Mucosa of rectum (tissue), 2 donors: ENCODE measurements around the gene GSE1.
A peak's percentile ranks its signal among the peaks of the same experiment; 100 is the strongest.

Source experiments
- H3K27ac ChIP-seq, 2 donors: one replicate each; pipeline ENCODE4 v1.7.0; 2013; ENCODE audit warnings: inconsistent platforms in 2 of 2, low read depth in 2 of 2, low read length in 2 of 2
- H3K27me3 ChIP-seq, 2 donors: one replicate each; pipeline ENCODE4 v1.7.0; 2013; ENCODE audit warnings: low read length in 2 of 2; ENCODE audit not compliant: control insufficient read depth in 2 of 2, insufficient read depth in 2 of 2
- H3K36me3 ChIP-seq, 2 donors: one replicate each; pipeline ENCODE4 v1.7.0; 2013; ENCODE audit warnings: low read length in 2 of 2; ENCODE audit not compliant: control insufficient read depth in 2 of 2, insufficient read depth in 2 of 2
- H3K4me1 ChIP-seq, 2 donors: one replicate each; pipeline ENCODE4 v1.7.0; 2013; ENCODE audit warnings: low read length in 2 of 2, mild to moderate bottlenecking in 1 of 2; ENCODE audit not compliant: control insufficient read depth in 2 of 2, insufficient read depth in 2 of 2
- H3K4me3 ChIP-seq, 2 donors: one replicate each; pipeline ENCODE4 v1.7.0; 2013; ENCODE audit warnings: low read length in 2 of 2
- H3K9ac ChIP-seq, 2 donors: one replicate each; pipeline ENCODE4 v1.7.0; 2013; ENCODE audit warnings: low read length in 2 of 2, low read depth in 1 of 2, mild to moderate bottlenecking in 1 of 2
- H3K9me3 ChIP-seq, 2 donors: one replicate each; pipeline ENCODE4 v1.7.0; 2013; ENCODE audit warnings: low read length in 2 of 2; ENCODE audit not compliant: control insufficient read depth in 2 of 2
- donor health status: healthy.
- donor health status: Normal muscosa, but diverticular disease.

The GSE1 gene

DNA sequence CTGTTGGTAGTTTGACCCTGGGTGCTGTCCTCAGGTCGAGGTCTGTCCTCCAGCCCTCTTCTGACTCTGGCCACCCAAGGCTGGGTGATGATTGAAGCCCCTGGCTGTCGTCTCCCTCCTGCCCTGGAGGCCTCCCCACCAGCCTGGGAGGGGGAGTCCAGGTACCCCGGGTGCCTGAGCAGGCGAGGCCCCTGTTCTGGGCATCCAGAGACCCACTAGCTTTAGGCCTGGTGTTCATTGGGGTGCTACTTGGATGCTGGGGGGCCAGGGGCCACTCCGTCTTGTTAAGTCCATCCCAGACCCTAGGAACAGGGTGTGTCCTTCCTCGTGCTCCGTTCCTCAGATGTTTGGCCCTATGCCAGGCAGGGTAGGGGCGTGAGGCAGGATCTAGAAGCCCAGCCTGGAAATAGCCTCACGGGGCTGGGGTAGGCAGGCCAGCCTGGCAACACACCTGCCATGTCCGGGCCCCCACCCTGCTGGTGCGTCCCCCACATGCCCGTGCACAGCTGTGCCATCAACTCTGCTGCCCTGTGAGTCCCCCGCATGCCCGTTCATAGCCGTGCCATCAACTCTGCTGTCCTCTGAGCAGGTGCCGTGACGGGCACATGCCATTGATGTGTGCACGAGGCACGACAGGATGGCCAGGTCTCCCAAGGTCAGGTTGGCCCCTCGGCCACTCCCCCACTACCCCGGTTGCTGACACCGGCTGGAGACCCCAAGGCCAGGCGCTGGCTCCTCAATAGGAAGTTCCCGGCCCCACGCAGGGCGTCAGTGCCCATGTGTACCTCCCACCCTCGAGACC lies 38.7 kb downstream of the GSE1 start:
- Histone ChIP-seq H3K36me3 (peaks cover 37 to 39% of the 10 kb centered on the region in 2 donors), H3K4me3 (no peak overlapping the region), H3K4me1 (peaks cover 3 to 5% of the 10 kb centered on the region in 2 donors), H3K9me3 (no peaks in the 10 kb centered on the region), H3K27me3 (no peaks in the 10 kb centered on the region), H3K9ac (peak overlapping the region in 1 of 2 donors; percentile 16), H3K27ac (peak overlapping the region in 1 of 2 donors; percentile 56)

DNA sequence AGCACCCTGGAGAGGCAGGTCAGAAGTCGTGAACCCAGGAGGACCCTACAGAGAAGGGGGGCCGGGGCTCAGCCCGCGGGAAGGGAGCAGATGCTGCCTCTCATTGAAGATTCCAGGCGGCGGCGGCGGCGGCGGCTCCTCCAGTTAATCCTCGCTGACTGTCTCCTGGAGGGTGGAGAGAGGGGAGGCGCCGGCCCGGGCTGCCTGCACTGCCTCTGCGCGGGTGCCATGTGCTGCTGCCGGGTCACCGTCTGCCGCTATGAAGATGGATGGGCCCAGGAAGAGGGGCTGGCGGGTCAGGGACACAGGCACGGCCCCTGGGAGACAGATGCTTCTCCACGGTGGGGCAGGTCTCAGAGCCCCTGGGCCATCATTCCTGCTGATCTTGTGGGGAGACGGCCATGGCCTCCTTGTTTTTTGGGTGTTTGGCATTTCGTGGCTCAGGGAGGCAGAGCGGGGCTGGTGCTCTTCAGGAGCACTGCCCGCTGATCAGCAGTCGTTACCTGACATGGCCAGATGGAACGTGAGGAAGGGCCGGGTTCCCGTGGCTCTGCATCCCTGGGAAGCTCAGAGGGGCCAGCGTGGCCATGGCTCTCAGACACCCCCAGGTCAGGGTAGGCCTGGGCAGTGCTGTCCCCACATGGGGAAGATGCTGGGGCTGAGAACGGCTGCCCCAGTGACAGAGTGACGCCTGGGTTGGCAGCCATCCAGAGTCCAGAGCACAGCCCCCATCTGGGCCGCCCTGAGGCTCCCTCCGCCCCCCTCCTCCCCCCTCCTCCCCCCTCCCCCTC lies 39.5 kb downstream of the GSE1 start:
- Histone ChIP-seq H3K36me3 (peaks cover 45% of the 10 kb centered on the region in 2 donors), H3K9me3 (no peaks in the 10 kb centered on the region), H3K4me1 (peaks cover 3 to 5% of the 10 kb centered on the region in 2 donors), H3K4me3 (no peak overlapping the region), H3K9ac (no peak overlapping the region), H3K27me3 (no peaks in the 10 kb centered on the region), H3K27ac (peak overlapping the region; percentile 56 to 63)

DNA sequence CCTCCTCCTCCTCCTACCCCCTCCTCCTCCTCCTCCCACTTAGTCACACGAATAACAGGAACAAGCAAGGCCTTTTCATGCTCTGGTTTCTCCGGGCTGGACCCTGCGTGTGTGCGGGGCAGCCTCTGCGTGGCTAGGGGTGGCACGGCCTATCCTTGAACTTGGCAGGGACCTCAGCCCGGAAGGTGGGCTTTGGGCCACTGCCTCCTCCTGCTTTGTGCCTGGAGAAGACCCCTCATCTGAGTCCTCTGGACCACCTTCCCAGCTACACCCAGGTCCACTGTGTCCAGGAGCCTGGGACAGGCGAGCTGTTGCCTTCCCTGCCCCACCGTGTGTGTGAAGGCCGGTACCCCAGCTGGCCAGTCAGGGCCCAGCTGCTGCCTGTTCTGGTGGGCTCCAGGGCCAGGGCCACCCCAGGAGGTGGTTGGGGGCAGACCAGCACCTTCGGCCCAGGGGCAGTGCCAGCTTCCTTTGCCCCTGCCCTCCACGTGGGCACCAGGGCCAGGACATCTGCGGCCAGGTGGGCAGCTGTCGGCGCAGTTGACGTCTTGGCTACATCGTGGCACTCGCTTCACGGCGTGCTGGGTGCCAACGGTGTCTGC lies 40.3 kb downstream of the GSE1 start:
- Histone ChIP-seq H3K27me3 (no peaks in the 10 kb centered on the region), H3K36me3 (peaks cover 52 to 53% of the 10 kb centered on the region in 2 donors), H3K27ac (peak overlapping the region in 1 of 2 donors; percentile 24), H3K9me3 (no peaks in the 10 kb centered on the region), H3K9ac (no peak overlapping the region), H3K4me1 (peaks cover 3 to 5% of the 10 kb centered on the region in 2 donors), H3K4me3 (no peak overlapping the region)

DNA sequence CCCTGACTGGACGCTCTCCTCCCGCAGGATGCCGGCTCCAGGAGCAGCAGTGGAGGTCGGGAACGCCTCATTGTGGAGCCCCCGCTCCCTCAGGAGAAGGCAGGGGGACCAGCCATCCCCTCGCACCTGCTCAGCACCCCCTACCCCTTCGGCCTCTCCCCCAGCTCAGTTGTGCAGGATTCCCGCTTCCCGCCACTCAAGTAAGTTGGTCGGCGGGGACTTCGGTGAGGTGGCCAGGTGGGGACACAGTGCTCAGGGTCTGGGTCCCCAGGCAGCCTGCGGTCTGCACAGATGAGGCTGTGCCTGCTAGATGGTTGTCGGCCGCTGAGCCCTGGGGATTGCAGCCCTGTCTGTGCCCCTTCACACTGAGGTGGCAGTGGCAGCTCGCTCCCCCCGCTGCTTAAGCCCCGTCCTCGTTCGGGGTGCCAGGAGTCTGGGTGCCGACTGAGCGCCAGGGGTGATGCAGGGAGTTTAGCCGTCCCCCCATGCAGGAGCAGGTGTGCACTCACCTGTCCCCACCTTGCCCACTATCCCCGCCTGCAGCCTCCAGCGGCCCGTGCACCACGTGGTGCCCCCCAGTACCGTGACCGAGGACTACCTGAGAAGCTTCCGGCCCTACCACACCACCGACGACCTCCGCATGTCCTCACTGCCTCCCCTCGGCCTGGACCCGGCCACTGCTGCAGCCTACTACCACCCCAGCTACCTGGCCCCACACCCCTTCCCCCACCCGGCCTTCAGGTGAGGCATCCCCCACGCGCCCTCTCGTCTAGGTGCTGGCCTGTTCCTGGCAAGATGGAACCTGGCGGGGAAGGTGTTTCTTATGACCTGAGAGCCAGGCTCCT lies 41.4 kb downstream of the GSE1 start:
- H3K36me3 ChIP-seq, result peaks cover 58 to 59% of the 10 kb centered on the region in 2 donors

DNA sequence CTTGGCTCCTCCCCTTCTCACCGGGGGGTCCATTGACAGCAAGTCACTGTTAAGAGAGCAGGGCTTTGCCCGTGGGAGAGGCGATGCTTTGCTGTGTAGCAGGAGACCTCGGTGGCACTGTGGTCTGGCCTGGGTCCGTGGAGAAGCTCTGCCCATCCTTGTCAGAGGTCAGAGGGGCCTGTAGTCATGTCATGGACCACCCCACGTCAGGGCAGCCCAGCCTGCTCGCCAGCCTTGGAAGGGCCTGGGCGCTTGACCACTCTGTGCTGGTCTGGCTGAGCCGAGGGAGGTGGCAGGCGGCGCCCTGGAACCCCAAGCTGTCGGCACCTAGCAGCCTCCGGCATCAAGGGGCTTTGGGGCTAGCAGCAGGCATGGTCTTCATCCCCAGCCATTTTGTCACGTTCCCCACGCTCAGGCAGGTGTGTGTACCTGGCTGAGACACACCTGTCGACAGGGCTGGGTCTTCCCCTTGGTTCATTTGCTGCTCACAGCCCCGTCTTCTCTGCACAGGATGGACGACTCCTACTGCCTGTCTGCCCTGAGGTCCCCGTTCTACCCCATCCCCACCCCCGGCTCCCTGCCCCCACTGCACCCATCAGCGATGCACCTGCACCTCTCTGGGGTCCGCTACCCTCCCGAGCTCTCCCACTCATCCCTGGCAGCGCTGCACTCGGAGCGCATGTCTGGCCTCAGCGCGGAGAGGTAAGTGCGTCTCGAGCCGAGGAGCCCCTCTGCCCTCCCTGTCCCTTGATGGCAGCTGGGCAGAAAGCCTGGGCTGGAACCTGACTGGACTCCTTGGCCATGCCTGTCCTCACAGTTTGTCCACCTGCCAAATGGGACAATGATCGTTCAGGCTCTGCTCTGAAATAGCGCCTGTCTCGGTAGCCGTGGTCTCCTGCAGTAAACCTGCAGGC lies 42.4 kb downstream of the GSE1 start:
- Histone ChIP-seq H3K36me3 (peaks cover 54 to 58% of the 10 kb centered on the region in 2 donors), H3K9ac (no peak overlapping the region), H3K9me3 (no peaks in the 10 kb centered on the region)

More for the DNA sequence above, 41.4 kb downstream of the GSE1 start:
- no peak overlapping the region for H3K9ac ChIP-seq
- peaks cover 3 to 5% of the 10 kb centered on the region in 2 donors for H3K4me1 ChIP-seq
- H3K27me3 ChIP-seq, result no peaks in the 10 kb centered on the region
- no peak overlapping the region for H3K27ac ChIP-seq
- H3K9me3 ChIP-seq, result no peaks in the 10 kb centered on the region
- H3K4me3 ChIP-seq, result no peak overlapping the region

DNA sequence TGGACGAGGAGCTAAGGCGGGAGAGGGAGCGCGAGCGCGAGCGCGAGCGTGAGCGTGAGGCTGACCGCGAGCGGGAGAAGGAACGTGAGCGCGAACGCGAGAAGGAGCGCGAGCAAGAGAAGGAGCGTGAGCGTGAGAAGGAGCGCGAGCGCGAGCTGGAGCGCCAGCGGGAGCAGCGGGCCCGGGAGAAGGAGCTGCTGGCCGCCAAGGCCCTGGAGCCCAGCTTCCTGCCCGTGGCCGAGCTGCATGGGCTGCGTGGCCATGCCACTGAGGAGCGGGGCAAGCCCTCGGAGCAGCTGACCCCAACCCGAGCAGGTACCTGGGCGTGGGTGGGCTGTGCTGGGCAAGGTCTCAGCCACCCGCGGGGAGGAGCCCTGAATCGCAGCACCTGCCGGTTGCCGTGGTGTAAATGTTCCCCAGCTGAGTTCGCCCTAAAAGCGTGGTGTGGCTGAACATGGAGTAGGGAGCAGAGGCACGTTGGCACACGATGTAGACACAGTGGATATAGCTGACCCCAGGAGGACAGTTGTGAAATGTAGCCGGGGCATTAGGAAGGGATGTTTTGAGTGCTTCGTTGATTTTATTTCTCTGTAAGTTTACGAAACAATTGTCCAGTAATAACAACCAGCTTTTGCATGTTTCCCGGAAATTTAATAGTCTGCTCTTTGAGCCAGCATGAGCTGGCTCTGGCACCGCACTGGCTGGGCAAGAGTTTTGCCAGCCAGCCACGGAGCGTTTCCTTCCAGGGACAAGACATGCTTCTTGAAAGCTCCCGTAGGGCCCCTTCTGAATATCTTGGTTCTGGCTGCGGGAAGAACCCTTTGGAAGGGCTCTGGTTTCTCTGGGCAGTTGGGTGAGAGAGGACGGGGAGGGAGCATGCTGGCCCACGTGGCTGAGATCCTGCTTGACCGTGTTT lies 43.5 kb downstream of the GSE1 start:
- Histone ChIP-seq H3K9ac (no peak overlapping the region), H3K27me3 (no peaks in the 10 kb centered on the region), H3K9me3 (no peaks in the 10 kb centered on the region), H3K4me1 (peaks cover 3 to 5% of the 10 kb centered on the region in 2 donors), H3K36me3 (peaks cover 58 to 61% of the 10 kb centered on the region in 2 donors), H3K4me3 (no peak overlapping the region), H3K27ac (no peak overlapping the region)

More for the DNA sequence above, 42.4 kb downstream of the GSE1 start:
- Histone ChIP-seq H3K27ac (no peak overlapping the region), H3K4me1 (peaks cover 3 to 5% of the 10 kb centered on the region in 2 donors), H3K27me3 (no peaks in the 10 kb centered on the region), H3K4me3 (no peak overlapping the region)

DNA sequence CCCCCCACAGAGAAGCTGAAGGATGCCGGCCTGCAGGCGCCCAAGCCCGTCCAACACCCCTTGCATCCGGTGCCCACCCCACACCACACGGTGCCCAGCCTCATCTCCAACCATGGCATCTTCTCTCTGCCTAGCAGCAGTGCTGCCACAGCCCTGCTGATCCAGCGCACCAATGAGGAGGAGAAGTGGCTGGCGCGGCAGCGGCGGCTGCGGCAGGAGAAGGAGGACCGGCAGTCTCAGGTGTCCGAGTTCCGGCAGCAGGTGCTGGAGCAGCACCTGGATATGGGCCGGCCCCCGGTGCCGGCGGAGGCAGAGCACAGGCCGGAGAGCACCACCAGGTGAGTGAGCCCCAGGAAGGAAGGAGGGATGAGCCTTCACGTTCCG lies 44.1 kb downstream of the GSE1 start:
- H3K4me3 ChIP-seq, result no peak overlapping the region
- no peak overlapping the region for H3K27ac ChIP-seq
- no peaks in the 10 kb centered on the region for H3K9me3 ChIP-seq
- peaks cover 64 to 68% of the 10 kb centered on the region in 2 donors for H3K36me3 ChIP-seq
- H3K27me3 ChIP-seq, result no peaks in the 10 kb centered on the region
- peaks cover 3 to 5% of the 10 kb centered on the region in 2 donors for H3K4me1 ChIP-seq
- no peak overlapping the region for H3K9ac ChIP-seq

DNA sequence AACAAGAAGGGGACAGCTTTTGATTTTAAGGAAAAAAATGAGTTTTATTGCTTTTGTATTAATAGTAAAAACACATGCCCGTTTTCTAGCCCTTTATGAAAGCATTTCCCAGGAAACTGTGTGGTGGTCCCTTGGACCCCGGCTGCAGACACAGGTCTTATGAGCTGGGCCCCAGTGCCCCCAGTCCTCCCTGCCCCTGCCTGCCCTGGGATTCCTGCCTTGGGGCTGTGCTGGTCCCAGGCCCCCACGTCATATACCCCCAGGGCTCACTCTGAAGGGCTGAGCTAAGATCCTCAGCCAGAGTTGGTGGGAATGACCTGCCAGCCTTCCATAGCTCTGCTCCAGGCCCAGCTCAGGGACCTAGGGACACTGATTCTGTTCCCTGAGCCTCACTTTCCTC lies 44.9 kb downstream of the GSE1 start:
- Histone ChIP-seq H3K9ac (no peak overlapping the region), H3K27me3 (no peaks in the 10 kb centered on the region), H3K27ac (no peak overlapping the region), H3K4me1 (peaks cover 0 to 5% of the 10 kb centered on the region in 2 donors), H3K36me3 (peaks cover 72 to 75% of the 10 kb centered on the region in 2 donors), H3K9me3 (no peaks in the 10 kb centered on the region), H3K4me3 (no peak overlapping the region)
